GM06990 (cell line): Measurements from ENCODE around the gene RAVER1.
"Not testable (repeated sequence)": the region's sequence is repeated elsewhere in the genome, so short reads cannot be mapped to it uniquely, and the experiment has no call there.

Experiments used
- DNase-seq: peaks from one replicate; pipeline ENCODE4 v3.0.0-alpha.2; 2011; ENCODE audit not compliant: insufficient read length; ENCODE audit errors: extremely low read depth
- H3K27me3 ChIP-seq: replicated peaks from 2 replicates; pipeline ENCODE4 v1.6.0; 2011; ENCODE audit warnings: low read length; ENCODE audit not compliant: control insufficient read depth, insufficient read depth
- H3K36me3 ChIP-seq: 2 replicates; pipeline ENCODE4 v1.5.1; 2011; ENCODE audit warnings: low read length; ENCODE audit not compliant: control insufficient read depth, insufficient read depth
- H3K4me3 ChIP-seq: replicated peaks from 2 replicates; pipeline ENCODE4 v1.5.1; 2011; ENCODE audit warnings: low read depth, mild to moderate bottlenecking, control low read depth, low read length
- CTCF ChIP-seq: IDR thresholded peaks from 2 replicates; pipeline ENCODE4 v1.5.1; 2011; ENCODE audit warnings: low read length, control low read depth, mild to moderate bottlenecking, inconsistent platforms; ENCODE audit not compliant: insufficient read depth, poor library complexity, severe bottlenecking

The RAVER1 gene

DNA sequence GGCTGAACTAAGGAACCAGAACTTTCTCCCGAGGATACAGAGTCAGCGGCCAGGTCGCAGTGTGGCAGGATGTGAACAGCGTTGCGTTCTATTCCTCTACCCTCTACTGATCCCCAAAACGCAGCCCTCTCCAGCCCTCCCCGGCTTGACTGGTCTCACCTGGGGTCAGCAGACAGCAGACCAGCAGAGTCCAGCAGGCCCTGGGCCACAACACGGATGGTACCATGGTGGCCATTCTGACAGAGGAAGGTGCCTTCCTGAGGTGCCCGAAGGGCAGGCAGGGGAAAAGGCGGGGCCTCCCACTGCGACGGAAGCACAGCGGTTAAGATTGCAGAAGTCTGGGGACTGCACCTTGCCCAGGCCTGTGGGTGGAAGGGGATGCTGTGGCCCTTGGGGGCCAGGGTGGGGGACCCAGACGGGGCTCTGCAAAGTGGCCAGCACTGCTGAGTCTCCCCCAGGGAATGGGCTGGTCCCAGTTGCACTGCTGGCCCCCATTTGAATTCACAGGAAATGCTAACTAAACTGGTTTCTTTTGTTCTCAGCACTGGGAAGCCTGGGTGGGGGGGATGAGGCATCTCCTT, 6.1 kb upstream of the RAVER1 start, which contains the start of gene ICAM3:
Gene ICAM3, minus strand, starts transcription at position 245 of the 581 bp plus-strand sequence. Its CDS starts 10 bp downstream, at position 235.
- peak; percentile 80 for DNase-seq
- Histone ChIP-seq H3K36me3 (peaks cover 8% of the 10 kb centered on the region), H3K4me3 (peak within 1 kb of the TSS; percentile 85), H3K27me3 (no peaks in the 10 kb centered on the region)
- no peak for TF ChIP-seq CTCF

GRCh38 chr19:10338940-10339339, 5.6 kb upstream of the RAVER1 start:
- no peak for DNase-seq
- peaks cover 13% of the 10 kb centered on the region for H3K36me3 ChIP-seq
- H3K4me3 ChIP-seq, result peak overlapping the region; percentile 85
- TF ChIP-seq CTCF, result no peak
- H3K27me3 ChIP-seq, result no peaks in the 10 kb centered on the region

- not testable (repeated sequence) for H3K27me3 ChIP-seq, DNase-seq, H3K4me3 ChIP-seq
- peaks cover 17% of the 10 kb centered on the region for H3K36me3 ChIP-seq
Observed at GRCh38 chr19:10336725-10337124, 3.4 kb upstream of the RAVER1 start.

- H3K36me3 ChIP-seq, result peaks cover 18% of the 10 kb centered on the region
- no peak for DNase-seq
- H3K27me3 ChIP-seq, result no peaks in the 10 kb centered on the region
- TF ChIP-seq CTCF, result no peak
- H3K4me3 ChIP-seq, result no peak overlapping the region
Observed at GRCh38 chr19:10335352-10335985, 2.1 kb upstream of the RAVER1 start.

DNA sequence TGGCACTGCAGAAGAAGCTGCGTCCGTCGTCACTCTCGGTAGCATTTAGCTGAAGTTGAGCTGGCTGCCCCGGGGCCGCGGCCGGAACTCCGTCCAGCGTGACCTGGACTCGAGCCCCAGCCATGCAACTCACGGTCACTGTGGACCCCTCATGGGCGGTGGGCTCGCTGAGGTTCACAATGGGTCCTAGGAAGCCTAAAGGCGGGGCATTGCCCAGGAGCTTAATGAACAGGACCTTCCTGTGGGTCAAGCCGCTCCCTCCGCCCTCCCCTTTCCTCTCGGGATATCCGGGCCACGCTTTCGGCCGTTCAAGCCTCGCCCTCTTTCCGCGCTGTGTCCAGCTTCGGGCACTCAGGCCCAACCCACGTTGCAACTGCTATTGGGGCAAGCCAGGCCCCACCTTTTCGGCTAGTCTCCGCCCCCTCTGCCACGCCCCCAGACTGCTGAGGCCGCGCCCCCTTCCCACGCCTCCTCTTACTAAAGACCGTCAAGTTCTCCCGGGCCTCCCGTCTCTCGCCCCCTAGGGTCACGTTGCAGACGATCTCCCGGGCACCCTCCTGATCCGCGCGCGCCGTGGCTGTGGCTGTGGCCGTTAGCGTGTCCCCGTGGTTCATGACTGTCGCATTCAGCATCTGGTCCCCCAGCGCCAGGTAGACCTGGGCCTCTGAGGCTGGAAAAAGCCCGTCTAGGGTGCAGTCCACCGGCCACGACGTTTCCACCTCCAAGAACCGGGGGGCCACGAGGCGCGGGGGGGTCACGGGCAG, 1.4 kb upstream of the RAVER1 start:
- Histone ChIP-seq H3K27me3 (no peaks in the 10 kb centered on the region), H3K4me3 (no peak overlapping the region), H3K36me3 (peaks cover 24% of the 10 kb centered on the region)
- no peak for DNase-seq
- no peak for TF ChIP-seq CTCF
